Activated CD8-positive, alpha-beta T cell treated with anti-CD3 and anti-CD28 coated beads for 36 hours (primary cell): ENCODE results near the gene TAF9B. TPM values are rescaled to one million over a fixed set of nuclear protein-coding genes. Genes with fewer than 3 reads are reported as not detected.

ENCODE experiments used
- ATAC-seq: fragments of 200-7000 bp; cut with Tn5 transposase; one replicate; pipeline ENCODE4 v1.10.0; 2021; ENCODE audit warnings: mild to moderate bottlenecking, moderate library complexity
- CTCF ChIA-PET: fragments of 350-600 bp; sonication (Branson Sonifier 250); formaldehyde crosslinking; loops from one replicate; lab custom pipeline; 2021; ENCODE audit warnings: antibody characterized with exemption; lab: Charles Lee
- POLR2A ChIA-PET: fragments of 350-600 bp; sonication (Branson Sonifier 250); formaldehyde crosslinking; loops from one replicate; lab custom pipeline; 2021; ENCODE audit warnings: antibody characterized with exemption; lab: Charles Lee
- DNase-seq: peaks from one replicate; pipeline ENCODE4 v3.0.0-alpha.2; 2020
- H3K27ac Mint-ChIP-seq: one replicate; pipeline ENCODE4 v1.8.0; 2021; ENCODE audit warnings: mild to moderate bottlenecking, mixed read lengths
- H3K27me3 Mint-ChIP-seq: one replicate; pipeline ENCODE4 v1.8.0; 2021; ENCODE audit warnings: mixed read lengths
- H3K36me3 Mint-ChIP-seq: one replicate; pipeline ENCODE4 v1.8.0; 2021; ENCODE audit warnings: low read depth, mixed read lengths
- H3K4me1 Mint-ChIP-seq: one replicate; pipeline ENCODE4 v1.8.0; 2021; ENCODE audit warnings: low read depth, mixed read lengths
- H3K4me3 Mint-ChIP-seq: one replicate; pipeline ENCODE4 v1.8.0; 2021; ENCODE audit warnings: mild to moderate bottlenecking, moderate library complexity, mixed read lengths
- H3K9me3 Mint-ChIP-seq: one replicate; pipeline ENCODE4 v1.8.0; 2021; ENCODE audit warnings: mixed read lengths
- intact Hi-C: fragments of 100-400 bp; cut with micrococcal nuclease; formaldehyde crosslinking; loops from one replicate; pipeline ENCODE4 v1.10.0; 2022
- total RNA-seq, 2 experiments: library from RNA; stranded (reverse); gene quantifications; one replicate each; pipeline ENCODE4 v1.2.3, GENCODE V29; 2021
- TF ChIP-seq, protein P1 (sequence below): fragments of 200-600 bp; IDR thresholded peaks from one replicate; pipeline ENCODE4 v1.8.0; 2022; ENCODE audit warnings: antibody characterized with exemption, mild to moderate bottlenecking

The TAF9B gene, protein sequence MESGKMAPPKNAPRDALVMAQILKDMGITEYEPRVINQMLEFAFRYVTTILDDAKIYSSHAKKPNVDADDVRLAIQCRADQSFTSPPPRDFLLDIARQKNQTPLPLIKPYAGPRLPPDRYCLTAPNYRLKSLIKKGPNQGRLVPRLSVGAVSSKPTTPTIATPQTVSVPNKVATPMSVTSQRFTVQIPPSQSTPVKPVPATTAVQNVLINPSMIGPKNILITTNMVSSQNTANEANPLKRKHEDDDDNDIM
- 10 to 100 TPM; 11.3 to 13.4 TPM for total RNA-seq

DNA sequence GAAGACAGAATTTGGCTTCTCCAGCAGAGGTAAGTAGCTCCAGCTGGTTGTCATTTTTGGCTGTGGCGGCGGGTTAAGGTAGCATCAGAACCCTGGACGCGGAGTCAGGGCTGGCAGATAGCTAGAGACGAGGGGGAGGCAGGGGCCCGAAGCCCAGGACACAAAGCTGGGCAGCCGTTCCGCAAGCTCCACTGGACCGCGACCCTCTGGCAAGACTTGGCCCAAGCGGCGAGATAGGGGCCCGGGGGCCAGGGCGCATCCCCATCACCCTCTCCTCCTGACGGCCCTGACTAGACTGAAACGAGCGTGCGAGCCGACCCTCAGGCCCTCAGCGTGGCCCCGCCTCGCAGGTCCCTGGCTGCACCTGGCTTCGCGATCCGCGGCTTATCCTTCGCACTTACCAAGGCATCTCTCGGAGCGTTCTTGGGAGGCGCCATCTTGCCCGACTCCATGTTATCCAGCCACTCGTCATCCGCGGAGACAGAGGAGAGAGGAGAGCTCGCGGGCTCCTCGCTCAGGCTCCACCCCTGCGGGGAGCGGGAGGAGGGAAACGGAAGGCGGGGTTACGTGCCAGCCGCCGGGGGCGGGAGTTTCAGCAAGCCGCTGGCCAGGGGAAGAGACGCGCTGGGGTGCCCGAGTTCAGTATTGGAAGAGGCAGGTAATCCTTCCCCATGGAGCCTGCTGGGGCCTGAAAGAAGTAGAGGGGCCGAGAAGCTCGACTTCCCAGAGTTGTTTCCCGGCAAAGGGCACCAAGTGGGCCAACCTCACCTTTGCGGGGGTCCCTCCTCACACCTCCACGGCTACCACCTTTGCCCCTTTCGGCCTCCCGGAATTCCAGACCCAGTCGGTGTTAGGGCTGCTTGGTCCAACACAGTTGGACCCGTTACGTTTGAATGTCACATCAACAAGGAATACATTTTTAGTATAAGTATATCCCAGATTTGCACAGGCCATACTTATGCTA, at the start of gene TAF9B:
TSS of gene TAF9B (minus strand) at position 491 of the 964 bp plus-strand sequence. CDS start at position 452, 39 bp downstream.
- H3K4me1 Mint-ChIP-seq, result peaks cover 10% of the 10 kb centered on the region
- intact Hi-C loops, result loop anchor here (10.0 kb wide), 1 partner anchor 385 kb away; no protein-coding TSS in a partner anchor
- peak within 1 kb of the TSS; percentile 83 for H3K4me3 Mint-ChIP-seq
- ATAC-seq, result peak; percentile 90
- peaks cover 3% of the 10 kb centered on the region for H3K36me3 Mint-ChIP-seq
- H3K27me3 Mint-ChIP-seq, result no peaks in the 10 kb centered on the region
- no peaks in the 10 kb centered on the region for H3K9me3 Mint-ChIP-seq
- H3K27ac Mint-ChIP-seq, result peak within 1 kb of the TSS; percentile 86
- POLR2A ChIA-PET, result interaction anchor here (0.6 to 1.6 kb wide), 7 partner anchors 9 to 183 kb away, joined by 3 to 8 read pairs (median 4); partner anchors contain the start of gene PGK1
- CTCF ChIA-PET, result interaction anchor here (0.8 kb wide), 1 partner anchor 31 kb away, joined by 3 read pairs; no protein-coding TSS in a partner anchor
- TF ChIP-seq, protein P1, sequence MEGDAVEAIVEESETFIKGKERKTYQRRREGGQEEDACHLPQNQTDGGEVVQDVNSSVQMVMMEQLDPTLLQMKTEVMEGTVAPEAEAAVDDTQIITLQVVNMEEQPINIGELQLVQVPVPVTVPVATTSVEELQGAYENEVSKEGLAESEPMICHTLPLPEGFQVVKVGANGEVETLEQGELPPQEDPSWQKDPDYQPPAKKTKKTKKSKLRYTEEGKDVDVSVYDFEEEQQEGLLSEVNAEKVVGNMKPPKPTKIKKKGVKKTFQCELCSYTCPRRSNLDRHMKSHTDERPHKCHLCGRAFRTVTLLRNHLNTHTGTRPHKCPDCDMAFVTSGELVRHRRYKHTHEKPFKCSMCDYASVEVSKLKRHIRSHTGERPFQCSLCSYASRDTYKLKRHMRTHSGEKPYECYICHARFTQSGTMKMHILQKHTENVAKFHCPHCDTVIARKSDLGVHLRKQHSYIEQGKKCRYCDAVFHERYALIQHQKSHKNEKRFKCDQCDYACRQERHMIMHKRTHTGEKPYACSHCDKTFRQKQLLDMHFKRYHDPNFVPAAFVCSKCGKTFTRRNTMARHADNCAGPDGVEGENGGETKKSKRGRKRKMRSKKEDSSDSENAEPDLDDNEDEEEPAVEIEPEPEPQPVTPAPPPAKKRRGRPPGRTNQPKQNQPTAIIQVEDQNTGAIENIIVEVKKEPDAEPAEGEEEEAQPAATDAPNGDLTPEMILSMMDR, result no peak
- peak; percentile 87 for DNase-seq

DNA sequence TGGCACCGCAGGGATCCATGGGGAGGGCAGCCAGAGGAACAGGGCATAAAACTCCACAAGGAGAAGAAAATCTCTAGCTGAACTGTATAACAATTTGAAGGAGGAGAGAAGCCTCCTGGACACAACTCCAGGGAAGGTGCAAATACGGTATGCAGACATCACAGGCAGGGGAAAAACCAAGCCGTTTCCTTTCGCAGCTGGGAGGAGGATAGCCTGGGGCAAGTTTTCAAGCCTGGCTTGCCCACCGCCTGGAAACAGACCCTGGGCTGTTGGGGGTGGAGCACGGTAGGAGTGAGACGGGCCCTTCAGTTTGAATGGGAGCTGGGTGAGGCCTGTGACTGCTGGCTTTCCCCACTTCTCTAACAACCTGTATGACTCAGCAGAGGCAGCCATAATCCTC, 43.4 kb upstream of the TAF9B start:
- Mint-ChIP-seq H3K27me3 (no peaks in the 10 kb centered on the region), H3K9me3 (peaks cover 2% of the 10 kb centered on the region), H3K36me3 (no peaks in the 10 kb centered on the region), H3K27ac (no peak overlapping the region), H3K4me3 (no peak overlapping the region), H3K4me1 (no peaks in the 10 kb centered on the region)
- TF ChIP-seq, protein P1, result no peak
- POLR2A ChIA-PET, result no interaction called here
- intact Hi-C loops, result no loop called here
- DNase-seq (no peak), ATAC-seq (no peak)
- CTCF ChIA-PET, result no interaction called here

DNA sequence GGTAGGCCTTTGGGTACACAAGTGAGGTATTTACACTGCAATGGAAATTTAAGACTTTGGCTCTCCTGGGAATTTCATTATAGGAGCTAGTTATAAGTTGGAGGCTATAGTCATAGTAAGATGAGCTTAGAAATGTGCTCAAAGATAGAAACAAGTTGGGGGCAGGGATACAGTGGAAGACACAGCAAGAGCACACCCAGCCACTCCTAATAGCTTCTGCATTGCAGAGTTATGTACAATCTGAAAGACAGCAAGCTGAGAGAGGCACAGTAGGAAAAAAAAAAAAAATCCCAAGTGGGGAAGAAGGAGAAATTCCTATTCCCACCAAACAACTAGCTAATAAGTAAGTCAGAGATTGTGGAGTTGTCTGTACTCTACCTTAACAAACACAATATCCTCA, 41.9 kb upstream of the TAF9B start:
- Mint-ChIP-seq H3K4me1 (no peaks in the 10 kb centered on the region), H3K9me3 (peaks cover 2% of the 10 kb centered on the region), H3K27me3 (no peaks in the 10 kb centered on the region), H3K4me3 (no peak overlapping the region), H3K27ac (no peak overlapping the region), H3K36me3 (no peaks in the 10 kb centered on the region)
- intact Hi-C loops, result no loop called here
- ATAC-seq (no peak), DNase-seq (no peak)
- TF ChIP-seq, protein P1, result no peak
- CTCF ChIA-PET, result no interaction called here
- POLR2A ChIA-PET, result no interaction called here

DNA sequence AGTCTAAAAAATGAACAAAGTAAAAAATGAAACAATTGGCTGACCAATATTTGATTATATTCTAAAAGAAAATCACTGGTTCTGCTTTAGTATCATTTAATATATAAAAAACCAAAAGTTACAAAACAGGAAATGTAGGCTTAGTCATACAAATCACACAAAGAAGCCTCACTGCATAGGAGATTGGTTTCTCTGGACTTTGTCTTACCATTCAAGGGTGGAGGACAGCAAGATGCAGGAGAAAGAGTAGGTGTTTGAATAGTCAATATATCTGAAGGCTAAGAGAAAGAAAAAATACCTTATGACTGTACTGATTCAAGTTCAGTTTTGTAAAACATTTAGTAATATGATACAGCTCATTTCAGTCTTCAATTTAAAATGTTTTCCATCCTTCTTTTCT, 28.6 kb upstream of the TAF9B start:
- no peaks in the 10 kb centered on the region for H3K9me3 Mint-ChIP-seq
- no peak overlapping the region for H3K27ac Mint-ChIP-seq
- no peaks in the 10 kb centered on the region for H3K36me3 Mint-ChIP-seq
- ATAC-seq (peak; percentile 72), DNase-seq (no peak)
- TF ChIP-seq, protein P1, result no peak
- CTCF ChIA-PET, result no interaction called here
- H3K4me1 Mint-ChIP-seq, result peaks cover 4% of the 10 kb centered on the region
- H3K4me3 Mint-ChIP-seq, result no peak overlapping the region
- POLR2A ChIA-PET, result no interaction called here
- H3K27me3 Mint-ChIP-seq, result no peaks in the 10 kb centered on the region
- intact Hi-C loops, result no loop called here
